ENCODE results near the gene CRIP2. TPM values are rescaled to one million over a fixed set of nuclear protein-coding genes. Genes with fewer than 3 reads are reported as not detected.
A peak's percentile ranks its signal among the peaks of the same experiment; 100 is the strongest.

Gene CRIP2
- total and polyA plus RNA-seq, 2 experiments from 2014 or later: 3.4 to 9.6 TPM

- H3K4me2 ChIP-seq: peak overlapping the region; percentile 87
- DNase-seq (ENCODE audit: low spot score) (peak; percentile 95), ATAC-seq (peak; percentile 8)
- no peaks in the 10 kb centered on the region for H3K36me3 ChIP-seq (ENCODE audit: insufficient read depth)
- peaks cover 93% of the 10 kb centered on the region for H3K27me3 ChIP-seq (ENCODE audit: insufficient read depth)
- peak overlapping the region; percentile 42; the same call in 1 of the 2 replicates for H3K4me3 ChIP-seq
- H3F3A ChIP-seq (replicated peaks; ENCODE audit: low read depth): no peaks in the 10 kb centered on the region
- Mint-ChIP-seq H3K9me3 (no peaks in the 10 kb centered on the region), H3K4me1 (peaks cover 20% of the 10 kb centered on the region; the same call in 2 of the 3 replicates), H3K36me3 (ENCODE audit: low read depth) (no peaks in the 10 kb centered on the region), H3K27me3 (ENCODE audit: insufficient read depth, low read depth, poor library complexity) (peaks cover 72% of the 10 kb centered on the region), H3K27ac (peak overlapping the region; percentile 70; the same call in 1 of the 2 replicates), H3K4me3 (peak overlapping the region; percentile 67)
- no peaks in the 10 kb centered on the region for H4K20me1 ChIP-seq (replicated peaks; ENCODE audit: insufficient read depth)
- no peak overlapping the region for H3K27ac ChIP-seq (ENCODE audit: low read depth)
- H3K9me2 ChIP-seq (ENCODE audit: insufficient read depth): no peaks in the 10 kb centered on the region
- peaks cover 8% of the 10 kb centered on the region; the same call in 1 of the 2 replicates for H3K4me1 ChIP-seq (ENCODE audit: insufficient read depth)
- no peak overlapping the region for H2AFZ ChIP-seq
- no peaks in the 10 kb centered on the region for H3K79me2 ChIP-seq (replicated peaks; ENCODE audit: insufficient read depth)
- TF ChIP-seq CTCF (conservative IDR thresholded peaks at IDR 0.05; ENCODE audit: low read depth in 2 of 2) (peak in 1 of 2 experiments; percentile 37; a peak in 2 of 4 replicates), CREB1 (CRISPR knock-in tag; IDR thresholded peaks at IDR 0.05; ENCODE audit: low read depth) (peak; percentile 49; the same call in 1 of the 2 replicates), NANOG (IDR thresholded peaks at IDR 0.05; ENCODE audit: borderline replicate concordance) (no peak), ETS1 (IDR thresholded peaks at IDR 0.05) (no peak), EZH2phosphoT487 (IDR thresholded peaks at IDR 0.05; ENCODE audit: unreplicated experiment) (no peak), ZNF114 (CRISPR knock-in tag; IDR thresholded peaks at IDR 0.05) (no peak), EZH2 (IDR thresholded peaks at IDR 0.05; ENCODE audit: low read depth, unreplicated experiment) (no peak), STAT1 (IDR thresholded peaks at IDR 0.05; ENCODE audit: unreplicated experiment) (no peak)
Observed at GRCh38 chr14:105481886-105482457, 7.4 kb downstream of the CRIP2 start.

DNA sequence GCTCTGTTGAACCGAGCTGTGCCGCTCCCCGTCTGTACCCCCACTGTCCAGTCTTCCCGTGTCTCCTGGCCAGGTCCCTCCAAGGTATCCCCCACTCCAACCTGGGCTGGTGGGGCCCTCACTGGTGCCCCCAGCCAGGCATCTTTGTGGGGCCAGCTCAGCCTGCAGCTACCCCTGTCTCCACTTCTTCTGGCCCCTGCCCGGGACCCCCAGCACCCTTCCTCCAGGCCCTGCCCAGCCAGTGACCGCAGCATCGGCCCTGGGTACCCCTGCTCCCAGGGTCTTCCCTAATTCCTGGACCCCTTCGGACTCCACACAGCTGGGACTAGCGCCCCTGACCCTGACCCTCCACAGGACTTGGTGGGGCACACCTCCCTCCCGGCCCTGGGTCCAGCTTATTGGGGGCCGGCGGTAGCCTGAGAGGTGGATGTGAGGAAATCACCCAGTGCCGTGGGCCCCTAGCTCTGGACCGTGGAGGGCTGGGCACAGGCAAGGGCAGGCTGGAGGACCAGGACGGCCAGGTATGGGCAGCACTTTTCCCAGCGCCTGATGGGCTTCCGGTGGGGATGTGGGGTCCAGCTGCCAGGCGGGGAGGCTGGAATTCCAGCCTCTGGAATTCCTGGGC is 8.0 kb downstream of the CRIP2 start:
- Mint-ChIP-seq H3K36me3 (ENCODE audit: low read depth) (no peaks in the 10 kb centered on the region), H3K27me3 (ENCODE audit: insufficient read depth, low read depth, poor library complexity) (peaks cover 70% of the 10 kb centered on the region), H3K4me3 (peak overlapping the region; percentile 67; the same call in 1 of the 3 replicates), H3K9me3 (no peaks in the 10 kb centered on the region), H3K4me1 (peaks cover 15% of the 10 kb centered on the region; the same call in 2 of the 3 replicates), H3K27ac (peak overlapping the region; percentile 70; the same call in 1 of the 2 replicates)
- H3K4me3 ChIP-seq: no peak overlapping the region
- DNase-seq (ENCODE audit: low spot score): no peak
- no peak for ATAC-seq
- H3K27me3 ChIP-seq (ENCODE audit: insufficient read depth): peaks cover 93% of the 10 kb centered on the region
- H4K20me1 ChIP-seq (replicated peaks; ENCODE audit: insufficient read depth): no peaks in the 10 kb centered on the region
- no peaks in the 10 kb centered on the region for H3K9me2 ChIP-seq (ENCODE audit: insufficient read depth)
- peaks cover 8% of the 10 kb centered on the region; the same call in 1 of the 2 replicates for H3K4me1 ChIP-seq (ENCODE audit: insufficient read depth)
- H2AFZ ChIP-seq: no peak overlapping the region
- no peak overlapping the region for H3K27ac ChIP-seq (ENCODE audit: low read depth)
- no peaks in the 10 kb centered on the region for H3K36me3 ChIP-seq (ENCODE audit: insufficient read depth)
- H3K79me2 ChIP-seq (replicated peaks; ENCODE audit: insufficient read depth): no peaks in the 10 kb centered on the region
- no peaks in the 10 kb centered on the region for H3F3A ChIP-seq (replicated peaks; ENCODE audit: low read depth)
- H3K4me2 ChIP-seq: no peak overlapping the region
- no peak for TF ChIP-seq JUNB (IDR thresholded peaks at IDR 0.05; ENCODE audit: unreplicated experiment)
- TF ChIP-seq, protein P1, sequence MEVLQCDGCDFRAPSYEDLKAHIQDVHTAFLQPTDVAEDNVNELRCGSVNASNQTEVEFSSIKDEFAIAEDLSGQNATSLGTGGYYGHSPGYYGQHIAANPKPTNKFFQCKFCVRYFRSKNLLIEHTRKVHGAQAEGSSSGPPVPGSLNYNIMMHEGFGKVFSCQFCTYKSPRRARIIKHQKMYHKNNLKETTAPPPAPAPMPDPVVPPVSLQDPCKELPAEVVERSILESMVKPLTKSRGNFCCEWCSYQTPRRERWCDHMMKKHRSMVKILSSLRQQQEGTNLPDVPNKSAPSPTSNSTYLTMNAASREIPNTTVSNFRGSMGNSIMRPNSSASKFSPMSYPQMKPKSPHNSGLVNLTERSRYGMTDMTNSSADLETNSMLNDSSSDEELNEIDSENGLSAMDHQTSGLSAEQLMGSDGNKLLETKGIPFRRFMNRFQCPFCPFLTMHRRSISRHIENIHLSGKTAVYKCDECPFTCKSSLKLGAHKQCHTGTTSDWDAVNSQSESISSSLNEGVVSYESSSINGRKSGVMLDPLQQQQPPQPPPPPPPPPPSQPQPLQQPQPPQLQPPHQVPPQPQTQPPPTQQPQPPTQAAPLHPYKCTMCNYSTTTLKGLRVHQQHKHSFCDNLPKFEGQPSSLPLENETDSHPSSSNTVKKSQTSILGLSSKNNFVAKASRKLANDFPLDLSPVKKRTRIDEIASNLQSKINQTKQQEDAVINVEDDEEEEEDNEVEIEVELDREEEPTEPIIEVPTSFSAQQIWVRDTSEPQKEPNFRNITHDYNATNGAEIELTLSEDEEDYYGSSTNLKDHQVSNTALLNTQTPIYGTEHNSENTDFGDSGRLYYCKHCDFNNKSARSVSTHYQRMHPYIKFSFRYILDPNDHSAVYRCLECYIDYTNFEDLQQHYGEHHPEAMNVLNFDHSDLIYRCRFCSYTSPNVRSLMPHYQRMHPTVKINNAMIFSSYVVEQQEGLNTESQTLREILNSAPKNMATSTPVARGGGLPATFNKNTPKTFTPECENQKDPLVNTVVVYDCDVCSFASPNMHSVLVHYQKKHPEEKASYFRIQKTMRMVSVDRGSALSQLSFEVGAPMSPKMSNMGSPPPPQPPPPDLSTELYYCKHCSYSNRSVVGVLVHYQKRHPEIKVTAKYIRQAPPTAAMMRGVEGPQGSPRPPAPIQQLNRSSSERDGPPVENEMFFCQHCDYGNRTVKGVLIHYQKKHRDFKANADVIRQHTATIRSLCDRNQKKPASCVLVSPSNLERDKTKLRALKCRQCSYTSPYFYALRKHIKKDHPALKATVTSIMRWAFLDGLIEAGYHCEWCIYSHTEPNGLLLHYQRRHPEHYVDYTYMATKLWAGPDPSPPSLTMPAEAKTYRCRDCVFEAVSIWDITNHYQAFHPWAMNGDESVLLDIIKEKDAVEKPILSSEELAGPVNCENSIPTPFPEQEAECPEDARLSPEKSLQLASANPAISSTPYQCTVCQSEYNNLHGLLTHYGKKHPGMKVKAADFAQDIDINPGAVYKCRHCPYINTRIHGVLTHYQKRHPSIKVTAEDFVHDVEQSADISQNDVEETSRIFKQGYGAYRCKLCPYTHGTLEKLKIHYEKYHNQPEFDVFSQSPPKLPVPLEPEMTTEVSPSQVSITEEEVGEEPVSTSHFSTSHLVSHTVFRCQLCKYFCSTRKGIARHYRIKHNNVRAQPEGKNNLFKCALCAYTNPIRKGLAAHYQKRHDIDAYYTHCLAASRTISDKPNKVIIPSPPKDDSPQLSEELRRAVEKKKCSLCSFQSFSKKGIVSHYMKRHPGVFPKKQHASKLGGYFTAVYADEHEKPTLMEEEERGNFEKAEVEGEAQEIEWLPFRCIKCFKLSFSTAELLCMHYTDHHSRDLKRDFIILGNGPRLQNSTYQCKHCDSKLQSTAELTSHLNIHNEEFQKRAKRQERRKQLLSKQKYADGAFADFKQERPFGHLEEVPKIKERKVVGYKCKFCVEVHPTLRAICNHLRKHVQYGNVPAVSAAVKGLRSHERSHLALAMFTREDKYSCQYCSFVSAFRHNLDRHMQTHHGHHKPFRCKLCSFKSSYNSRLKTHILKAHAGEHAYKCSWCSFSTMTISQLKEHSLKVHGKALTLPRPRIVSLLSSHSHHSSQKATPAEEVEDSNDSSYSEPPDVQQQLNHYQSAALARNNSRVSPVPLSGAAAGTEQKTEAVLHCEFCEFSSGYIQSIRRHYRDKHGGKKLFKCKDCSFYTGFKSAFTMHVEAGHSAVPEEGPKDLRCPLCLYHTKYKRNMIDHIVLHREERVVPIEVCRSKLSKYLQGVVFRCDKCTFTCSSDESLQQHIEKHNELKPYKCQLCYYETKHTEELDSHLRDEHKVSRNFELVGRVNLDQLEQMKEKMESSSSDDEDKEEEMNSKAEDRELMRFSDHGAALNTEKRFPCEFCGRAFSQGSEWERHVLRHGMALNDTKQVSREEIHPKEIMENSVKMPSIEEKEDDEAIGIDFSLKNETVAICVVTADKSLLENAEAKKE (CRISPR knock-in tag; IDR thresholded peaks at IDR 0.05): no peak
- no peak for TF ChIP-seq ETS1 (IDR thresholded peaks at IDR 0.05)
- TF ChIP-seq EZH2 (IDR thresholded peaks at IDR 0.05; ENCODE audit: low read depth, unreplicated experiment): no peak

All from GM23338 (cell line).